ENCODE measurements around the gene SLC38A10. TPM values are rescaled to one million over a fixed set of nuclear protein-coding genes. Genes with fewer than 3 reads are reported as not detected.

The SLC38A10 gene
- total RNA-seq, 6 donors from 2014 or later = 90.6 to 208 (median 110) TPM

DNA sequence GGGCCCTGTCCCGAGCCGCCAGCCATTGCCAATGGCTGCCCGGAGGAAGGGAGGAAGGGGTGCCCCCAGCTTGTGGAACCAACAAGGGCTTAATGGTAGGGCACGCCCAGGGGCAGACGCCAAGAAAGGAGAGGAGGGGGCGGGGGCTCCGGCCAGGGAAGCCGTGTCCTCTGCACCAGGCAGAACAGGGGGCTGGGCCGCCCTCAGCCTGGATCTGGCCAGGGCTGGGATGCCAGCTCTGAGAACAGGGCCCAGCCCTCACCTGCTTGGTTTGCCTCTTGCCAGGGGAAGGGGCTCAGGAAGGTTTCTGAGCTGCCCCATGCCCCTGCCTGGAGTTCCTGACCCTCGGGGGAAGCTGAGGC, 35.8 kb upstream of the SLC38A10 start:
- no peaks in the 10 kb centered on the region for H3K36me3 ChIP-seq
- H3K9me3 ChIP-seq = no peaks in the 10 kb centered on the region
- H3K27me3 ChIP-seq = no peaks in the 10 kb centered on the region
- H3K4me3 ChIP-seq = no peak overlapping the region
- DNase-seq (peak; percentile 47 to 72), ATAC-seq (ENCODE audit: low FRiP score in 2 of 2) (no peak)
- H3K4me1 ChIP-seq = peaks cover 37 to 79% (median 54%) of the 10 kb centered on the region in 4 donors
- TF ChIP-seq POLR2AphosphoS5 (IDR thresholded peaks at IDR 0.05) (no peak), EP300 (IDR thresholded peaks at IDR 0.05) (no peak), POLR2A (IDR thresholded peaks at IDR 0.05) (no peak)
- TF ChIP-seq, protein P1, sequence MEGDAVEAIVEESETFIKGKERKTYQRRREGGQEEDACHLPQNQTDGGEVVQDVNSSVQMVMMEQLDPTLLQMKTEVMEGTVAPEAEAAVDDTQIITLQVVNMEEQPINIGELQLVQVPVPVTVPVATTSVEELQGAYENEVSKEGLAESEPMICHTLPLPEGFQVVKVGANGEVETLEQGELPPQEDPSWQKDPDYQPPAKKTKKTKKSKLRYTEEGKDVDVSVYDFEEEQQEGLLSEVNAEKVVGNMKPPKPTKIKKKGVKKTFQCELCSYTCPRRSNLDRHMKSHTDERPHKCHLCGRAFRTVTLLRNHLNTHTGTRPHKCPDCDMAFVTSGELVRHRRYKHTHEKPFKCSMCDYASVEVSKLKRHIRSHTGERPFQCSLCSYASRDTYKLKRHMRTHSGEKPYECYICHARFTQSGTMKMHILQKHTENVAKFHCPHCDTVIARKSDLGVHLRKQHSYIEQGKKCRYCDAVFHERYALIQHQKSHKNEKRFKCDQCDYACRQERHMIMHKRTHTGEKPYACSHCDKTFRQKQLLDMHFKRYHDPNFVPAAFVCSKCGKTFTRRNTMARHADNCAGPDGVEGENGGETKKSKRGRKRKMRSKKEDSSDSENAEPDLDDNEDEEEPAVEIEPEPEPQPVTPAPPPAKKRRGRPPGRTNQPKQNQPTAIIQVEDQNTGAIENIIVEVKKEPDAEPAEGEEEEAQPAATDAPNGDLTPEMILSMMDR (IDR thresholded peaks at IDR 0.05) = no peak
- peak overlapping the region; percentile 66 to 87 (median 75) for H3K27ac ChIP-seq
- WGBS, 2 donors = 44 to 64% methylated on average over 4 to 6 of the region's 10 CpGs

DNA sequence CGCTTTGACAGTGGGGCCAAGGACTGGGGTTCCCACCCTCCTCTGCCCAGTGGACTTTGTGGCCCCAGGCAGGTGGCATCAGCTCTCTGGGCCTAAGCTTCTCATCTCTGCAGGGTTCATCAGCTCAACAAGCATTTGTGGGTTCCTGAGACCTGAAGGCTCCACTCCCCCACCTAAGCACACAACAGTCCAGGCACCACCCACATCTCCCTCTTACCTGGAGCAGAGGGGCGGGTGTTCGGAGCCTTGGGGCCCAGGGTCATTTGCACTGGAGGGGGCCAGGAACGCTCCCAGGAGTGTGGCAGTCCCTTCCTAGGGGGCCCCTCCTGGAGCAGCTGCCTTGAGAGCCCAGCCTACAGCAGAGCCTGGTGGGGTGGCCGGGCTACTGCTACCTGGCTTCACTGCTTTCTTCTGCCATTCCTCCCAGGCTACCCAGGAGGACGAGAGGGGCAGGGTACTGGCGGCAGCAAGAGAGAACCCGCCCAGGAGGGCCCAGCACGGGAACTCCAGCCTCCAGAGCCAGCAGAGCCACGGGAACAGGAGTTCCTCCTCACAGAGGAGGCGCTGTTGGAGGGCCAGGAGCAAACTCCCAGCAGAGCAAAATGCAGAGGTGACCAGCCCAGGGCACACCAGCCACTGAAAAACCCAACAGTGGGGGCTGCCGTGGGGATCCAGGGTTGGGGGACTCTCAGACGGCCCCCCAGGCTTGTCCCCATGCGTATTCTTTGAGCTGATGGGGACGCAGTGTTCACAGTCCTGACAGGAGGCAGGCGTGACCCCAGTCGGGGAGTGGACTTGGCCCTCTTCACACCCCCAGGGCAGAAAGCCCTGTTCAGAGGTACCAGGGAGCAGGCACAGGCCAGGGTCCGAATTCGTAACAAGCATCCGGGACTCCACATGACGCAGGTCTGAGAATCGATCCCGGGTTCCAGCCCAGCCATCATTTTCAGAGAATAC, 35.1 kb upstream of the SLC38A10 start:
- peak overlapping the region; percentile 66 to 87 (median 75) for H3K27ac ChIP-seq
- H3K4me3 ChIP-seq = peak overlapping the region in 2 of 4 donors; percentile 2 to 3
- no peaks in the 10 kb centered on the region for H3K9me3 ChIP-seq
- WGBS, 2 donors = 53 to 60% methylated on average over 9 to 20 of the region's 23 CpGs
- peak in 1 of 4 donors; percentile 55 for TF ChIP-seq POLR2A (IDR thresholded peaks at IDR 0.05)
- TF ChIP-seq, protein P1 (IDR thresholded peaks at IDR 0.05) = no peak
- no peaks in the 10 kb centered on the region for H3K36me3 ChIP-seq
- H3K27me3 ChIP-seq = no peaks in the 10 kb centered on the region
- H3K4me1 ChIP-seq = peaks cover 41 to 74% (median 55%) of the 10 kb centered on the region in 4 donors
- ATAC-seq (ENCODE audit: low FRiP score in 2 of 2) = peak in 1 of 2 donors; percentile 46
- DNase-seq = peak; percentile 68 to 73

DNA sequence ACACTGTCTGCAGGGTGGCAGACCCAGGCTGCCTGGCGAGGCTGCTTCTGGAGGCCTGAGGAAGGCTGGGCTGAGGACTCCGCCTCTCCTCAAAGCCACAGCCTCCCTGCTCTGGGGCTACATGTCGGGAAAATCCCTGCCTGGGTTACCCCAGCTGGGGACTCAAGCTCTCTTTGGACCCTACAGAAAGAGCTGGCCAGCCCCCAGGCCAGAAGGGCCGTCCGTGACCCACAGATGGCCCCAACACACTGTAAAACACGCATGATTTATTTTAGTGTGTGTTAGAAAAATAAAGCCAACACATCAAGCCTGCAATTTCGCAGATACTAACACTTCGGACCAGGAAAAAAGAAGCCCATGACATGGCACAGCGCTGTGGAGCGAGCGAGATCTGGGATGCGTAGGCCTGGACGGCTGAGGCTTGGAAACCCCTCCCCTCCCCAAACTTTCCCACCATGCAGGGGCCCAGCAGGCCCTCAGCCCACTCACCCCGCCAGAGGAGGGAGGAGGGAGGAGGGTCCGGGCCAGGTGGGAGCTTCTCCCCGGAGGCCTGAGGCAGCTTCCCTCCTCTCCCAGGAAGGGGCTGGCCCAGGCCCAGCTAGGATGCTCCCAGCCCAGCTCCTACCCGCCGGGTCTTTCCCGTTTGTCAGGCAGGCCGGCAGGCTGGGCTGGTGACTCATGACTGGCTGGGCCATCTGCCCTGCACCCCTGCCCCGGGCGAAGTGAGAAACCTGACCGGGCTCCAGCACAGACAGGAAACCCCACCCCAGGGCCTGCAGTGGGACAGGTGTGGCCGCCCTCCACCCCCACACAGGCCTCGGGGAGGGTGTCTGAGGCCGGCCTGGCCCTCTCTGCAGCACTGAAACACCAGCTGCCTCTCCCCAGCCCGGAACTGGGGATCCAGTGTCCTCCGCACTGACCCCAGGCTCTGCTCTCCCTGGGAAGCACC, 34.1 kb upstream of the SLC38A10 start:
- TF ChIP-seq EP300 (IDR thresholded peaks at IDR 0.05) (peak in 1 of 4 donors; percentile 48), POLR2A (IDR thresholded peaks at IDR 0.05) (no peak), POLR2AphosphoS5 (IDR thresholded peaks at IDR 0.05) (peak; percentile 42 to 77)
- TF ChIP-seq, protein P1 (IDR thresholded peaks at IDR 0.05) = peak in 1 of 6 experiments; percentile 7
- 43 to 53% methylated on average over 18 to 28 of the region's 28 CpGs for WGBS, 2 donors
- peak overlapping the region; percentile 66 to 87 (median 75) for H3K27ac ChIP-seq
- no peaks in the 10 kb centered on the region for H3K36me3 ChIP-seq
- H3K27me3 ChIP-seq = no peaks in the 10 kb centered on the region
- H3K9me3 ChIP-seq = no peaks in the 10 kb centered on the region
- peak overlapping the region in 1 of 4 donors; percentile 12 for H3K4me3 ChIP-seq
- DNase-seq = peak; percentile 89 to 96
- ATAC-seq (ENCODE audit: low FRiP score in 2 of 2) = peak; percentile 77 to 80
- H3K4me1 ChIP-seq = peaks cover 41 to 65% (median 53%) of the 10 kb centered on the region in 4 donors

DNA sequence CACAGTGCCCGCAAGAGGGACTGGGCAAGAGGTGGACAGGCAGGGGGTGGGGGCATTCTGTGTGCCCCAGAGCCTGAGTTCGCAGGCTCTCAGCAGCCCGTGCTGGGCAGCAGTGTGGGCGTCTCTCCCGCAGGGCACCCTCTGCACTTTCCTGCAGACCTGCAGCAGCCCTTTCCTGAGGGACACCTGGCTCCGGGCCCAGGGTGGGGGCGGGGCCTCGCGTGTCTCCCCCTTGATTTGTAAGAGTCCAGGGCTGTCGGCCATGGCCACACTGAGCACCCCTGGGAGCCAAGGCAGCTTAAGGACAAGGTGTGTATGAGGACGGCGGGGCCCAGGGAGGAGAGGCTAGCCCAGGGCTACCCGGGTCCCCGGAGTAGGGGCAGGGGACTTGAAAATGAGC, 33.4 kb upstream of the SLC38A10 start:
- H3K9me3 ChIP-seq = no peaks in the 10 kb centered on the region
- ATAC-seq (ENCODE audit: low FRiP score in 2 of 2) (no peak), DNase-seq (peak; percentile 59 to 89)
- 61 to 69% methylated on average over 5 to 14 of the region's 14 CpGs for WGBS, 2 donors
- peaks cover 43 to 64% (median 55%) of the 10 kb centered on the region in 4 donors for H3K4me1 ChIP-seq
- H3K36me3 ChIP-seq = no peaks in the 10 kb centered on the region
- TF ChIP-seq EP300 (IDR thresholded peaks at IDR 0.05) = no peak
- TF ChIP-seq POLR2AphosphoS5 (IDR thresholded peaks at IDR 0.05) = no peak
- TF ChIP-seq, protein P1 (IDR thresholded peaks at IDR 0.05) = no peak
- TF ChIP-seq POLR2A (IDR thresholded peaks at IDR 0.05) = no peak
- H3K27ac ChIP-seq = peak overlapping the region; percentile 66 to 87 (median 75)
- no peaks in the 10 kb centered on the region for H3K27me3 ChIP-seq
- H3K4me3 ChIP-seq = no peak overlapping the region
